Naive thymus-derived CD4-positive, alpha-beta T cell (primary cell): Measurements from ENCODE around the gene HEBP2. TPM values are rescaled to one million over a fixed set of nuclear protein-coding genes. Genes with fewer than 3 reads are reported as not detected.
A peak's percentile ranks its signal among the peaks of the same experiment; 100 is the strongest.

ENCODE experiments used
- ATAC-seq: fragments of 150-1000 bp; cut with Tn5 transposase; 2 replicates; pipeline ENCODE4 v1.10.0; 2021; ENCODE audit warnings: mild to moderate bottlenecking, moderate library complexity
- CTCF ChIA-PET: fragments of 350-600 bp; sonication (Branson Sonifier 250); formaldehyde crosslinking; loops from one replicate; lab custom pipeline; 2021; ENCODE audit warnings: antibody characterized with exemption; lab: Charles Lee
- POLR2A ChIA-PET: fragments of 350-600 bp; sonication (Branson Sonifier 250); formaldehyde crosslinking; loops from one replicate; lab custom pipeline; 2021; ENCODE audit warnings: antibody characterized with exemption, inconsistent platforms; lab: Charles Lee
- DNase-seq, 9 donors: peaks; one replicate each; pipeline versions ENCODE4 v3.0.0 to v3.0.0-alpha.2; 2020 to 2022; ENCODE audit warnings: mixed read lengths in 1 of 9
- H3K27ac ChIP-seq: one replicate; pipeline ENCODE4 v1.7.0; 2013; ENCODE audit warnings: mild to moderate bottlenecking, low read depth, low read length, moderate library complexity
- H3K27me3 ChIP-seq, 2 donors: one replicate each; pipeline ENCODE4 v1.7.0; 2013; ENCODE audit warnings: low read length in 2 of 2, mild to moderate bottlenecking in 2 of 2, moderate library complexity in 2 of 2; ENCODE audit not compliant: control insufficient read depth in 2 of 2, insufficient read depth in 2 of 2
- H3K36me3 ChIP-seq, 3 experiments: 1 replicate in 2 of 3; 2 replicates in 1 of 3; pipeline ENCODE4 v1.7.0; 2013; ENCODE audit warnings: low read length in 3 of 3, mild to moderate bottlenecking in 3 of 3, moderate library complexity in 1 of 3; ENCODE audit not compliant: insufficient read depth in 3 of 3, control insufficient read depth in 2 of 3
- H3K4me1 ChIP-seq, 2 donors: one replicate each; pipeline ENCODE4 v1.7.0; 2013; ENCODE audit warnings: low read length in 2 of 2, mild to moderate bottlenecking in 2 of 2, moderate library complexity in 1 of 2; ENCODE audit not compliant: control insufficient read depth in 2 of 2, insufficient read depth in 2 of 2
- H3K4me3 ChIP-seq: 2 replicates; pipeline ENCODE4 v1.7.0; 2013; ENCODE audit warnings: mild to moderate bottlenecking, low read length
- H3K9me3 ChIP-seq, 3 experiments: 1 replicate in 2 of 3; 2 replicates in 1 of 3; pipeline ENCODE4 v1.7.0; 2013; ENCODE audit warnings: low read length in 3 of 3; ENCODE audit not compliant: control insufficient read depth in 2 of 3
- H3K27ac Mint-ChIP-seq, 9 donors: one replicate each; pipeline ENCODE4 v1.8.0; 2020 to 2022; ENCODE audit warnings: mixed read lengths in 9 of 9, mild to moderate bottlenecking in 8 of 9, moderate library complexity in 5 of 9, inconsistent platforms in 2 of 9
- H3K27me3 Mint-ChIP-seq, 5 donors: one replicate each; pipeline ENCODE4 v1.8.0; 2021 to 2022; ENCODE audit warnings: mixed read lengths in 5 of 5, mild to moderate bottlenecking in 1 of 5
- H3K36me3 Mint-ChIP-seq, 5 donors: one replicate each; pipeline ENCODE4 v1.8.0; 2020 to 2022; ENCODE audit warnings: mixed read lengths in 5 of 5, mild to moderate bottlenecking in 3 of 5, inconsistent platforms in 1 of 5
- H3K4me1 Mint-ChIP-seq, 7 donors: one replicate each; pipeline ENCODE4 v1.8.0; 2020 to 2022; ENCODE audit warnings: mixed read lengths in 7 of 7, mild to moderate bottlenecking in 3 of 7, inconsistent platforms in 1 of 7
- H3K4me3 Mint-ChIP-seq, 10 donors: one replicate each; pipeline ENCODE4 v1.8.0; 2020 to 2022; ENCODE audit warnings: mild to moderate bottlenecking in 10 of 10, mixed read lengths in 10 of 10, moderate library complexity in 6 of 10, inconsistent platforms in 2 of 10
- H3K9me3 Mint-ChIP-seq, 11 donors: one replicate each; pipeline ENCODE4 v1.8.0; 2020 to 2022; ENCODE audit warnings: mixed read lengths in 11 of 11, mild to moderate bottlenecking in 4 of 11, inconsistent platforms in 1 of 11, moderate library complexity in 1 of 11
- intact Hi-C, 2 donors: fragments of 100-400 bp; cut with micrococcal nuclease; formaldehyde crosslinking; loops; one replicate each; pipeline ENCODE4 v1.15.1; 2023
- polyA plus RNA-seq, 2 donors: library from polyadenylated mRNA; unstranded; fragments of 300-500 nt; fragmentation: Illumina TruSeq; gene quantifications; one replicate each; pipeline ENCODE4 v1.2.3, GENCODE V29; 2021
- total RNA-seq, 6 experiments: library from RNA in 5 of 6; stranded (reverse) in 5 of 6; gene quantifications; 1 replicate in 5 of 6; 2 replicates in 1 of 6; pipeline ENCODE4 v1.2.3 and lab custom pipeline; 2021 to 2026

Gene HEBP2
- total and polyA plus RNA-seq, 7 experiments from 2014 or later: 24.9 to 50.7 (median 41.0) TPM

- peaks cover 0 to 3% (median 0%) of the 10 kb centered on the region in 11 donors for H3K9me3 Mint-ChIP-seq
- ChIA-PET CTCF (interaction anchor here (0.6 to 1.6 kb wide), 4 partner anchors 31 to 675 kb away, joined by 3 to 6 read pairs (median 4); no protein-coding TSS in a partner anchor), POLR2A (interaction anchor here (0.7 to 3.3 kb wide), 6 partner anchors 12 to 1176 kb away, joined by 3 to 18 read pairs (median 4); no protein-coding TSS in a partner anchor)
- Histone ChIP-seq H3K27ac (peak overlapping the region; percentile 76), H3K36me3 (peaks cover 0 to 22% (median 1%) of the 10 kb centered on the region in 3 experiments), H3K4me1 (peaks cover 12 to 14% of the 10 kb centered on the region in 2 donors), H3K4me3 (peak overlapping the region; percentile 98), H3K9me3 (no peaks in the 10 kb centered on the region), H3K27me3 (no peaks in the 10 kb centered on the region)
- H3K4me1 Mint-ChIP-seq: peaks cover 4 to 38% (median 28%) of the 10 kb centered on the region in 7 donors
- peaks cover under 1 to 14% (median 4%) of the 10 kb centered on the region in 5 donors for H3K36me3 Mint-ChIP-seq
- peak overlapping the region; percentile 72 to 88 (median 83) for H3K4me3 Mint-ChIP-seq
- peak overlapping the region in 8 of 9 donors; percentile 61 to 84 (median 78) for H3K27ac Mint-ChIP-seq
- peak in 6 of 9 donors; percentile 6 to 44 (median 24) for DNase-seq
- peaks cover 0 to 22% (median 0%) of the 10 kb centered on the region in 5 donors for H3K27me3 Mint-ChIP-seq
- peak; percentile 30 for ATAC-seq
- intact Hi-C loops: loop anchor here in 1 of 2 donors (5.0 to 10.0 kb wide), 6 partner anchors 296 to 1581 kb away; partner anchors contain the start of genes PERP, PEX7 and TNFAIP3
Measured at GRCh38 chr6:138403324-138403800, 661 bp upstream of the HEBP2 start.

GRCh38 chr6:138404666-138405337 is 779 bp downstream of the HEBP2 start:
- Mint-ChIP-seq H3K4me1 (peaks cover 9 to 49% (median 38%) of the 10 kb centered on the region in 7 donors), H3K4me3 (peak overlapping the region; percentile 78 to 93 (median 86)), H3K27ac (peak overlapping the region; percentile 70 to 95 (median 89)), H3K36me3 (peaks cover 11 to 25% (median 15%) of the 10 kb centered on the region in 5 donors), H3K27me3 (peaks cover 0 to 22% (median 0%) of the 10 kb centered on the region in 5 donors), H3K9me3 (peaks cover 0 to 3% (median 0%) of the 10 kb centered on the region in 11 donors)
- Histone ChIP-seq H3K27ac (peak overlapping the region; percentile 76), H3K4me1 (peaks cover 12 to 14% of the 10 kb centered on the region in 2 donors), H3K9me3 (no peaks in the 10 kb centered on the region), H3K36me3 (peaks cover 0 to 37% (median 4%) of the 10 kb centered on the region in 3 experiments), H3K4me3 (peak overlapping the region; percentile 98), H3K27me3 (no peaks in the 10 kb centered on the region)
- peak; percentile 25 for ATAC-seq
- intact Hi-C loops: loop anchor here (1.0 to 10.0 kb wide), 19 partner anchors 18 to 1583 kb away; partner anchors contain the start of genes CCDC28A (in 2 of the 2), PERP (in 2 of the 2), CITED2 (in 1 of the 2) and PEX7 (in 1 of the 2)
- ChIA-PET POLR2A (interaction anchor here (0.5 to 3.3 kb wide), 7 partner anchors 12 to 919 kb away, joined by 3 to 18 read pairs (median 4); no protein-coding TSS in a partner anchor), CTCF (interaction anchor here (0.9 to 1.5 kb wide), 4 partner anchors 10 to 113 kb away, joined by 3 to 6 read pairs (median 4); no protein-coding TSS in a partner anchor)
- peak in 7 of 9 donors; percentile 11 to 48 (median 43) for DNase-seq

- CTCF ChIA-PET: interaction anchor here (0.6 to 1.5 kb wide), 5 partner anchors 9 to 290 kb away, joined by 3 to 7 read pairs (median 4); no protein-coding TSS in a partner anchor
- DNase-seq: no peak
- H3K27me3 ChIP-seq: no peaks in the 10 kb centered on the region
- Mint-ChIP-seq H3K36me3 (peaks cover 15 to 34% (median 23%) of the 10 kb centered on the region in 5 donors), H3K4me1 (peaks cover 12 to 52% (median 42%) of the 10 kb centered on the region in 7 donors), H3K9me3 (peaks cover 0 to 3% (median 0%) of the 10 kb centered on the region in 11 donors), H3K27me3 (peaks cover 0 to 19% (median 0%) of the 10 kb centered on the region in 5 donors), H3K27ac (peak overlapping the region in 8 of 9 donors; percentile 44 to 95 (median 74)), H3K4me3 (peak overlapping the region in 8 of 10 donors; percentile 4 to 89 (median 72))
- H3K4me3 ChIP-seq: no peak overlapping the region
- H3K36me3 ChIP-seq: peaks cover 0 to 43% (median 7%) of the 10 kb centered on the region in 3 experiments
- no peak for ATAC-seq
- intact Hi-C loops: loop anchor here (2.0 to 10.0 kb wide), 5 partner anchors 17 to 591 kb away; partner anchors contain the start of gene PERP (in 1 of the 2)
- H3K9me3 ChIP-seq: no peaks in the 10 kb centered on the region
- POLR2A ChIA-PET: interaction anchor here (0.6 to 3.3 kb wide), 4 partner anchors 10 to 103 kb away, joined by 3 to 18 read pairs (median 4); no protein-coding TSS in a partner anchor
- H3K4me1 ChIP-seq: peaks cover 12 to 14% of the 10 kb centered on the region in 2 donors
- peak overlapping the region; percentile 7 for H3K27ac ChIP-seq
Measured at GRCh38 chr6:138405816-138406413, 1.9 kb downstream of the HEBP2 start.

GRCh38 chr6:138406443-138406842 is 2.4 kb downstream of the HEBP2 start:
- H3K9me3 Mint-ChIP-seq: peaks cover 0 to 3% (median 0%) of the 10 kb centered on the region in 11 donors
- CTCF ChIA-PET: interaction anchor here (0.6 to 1.5 kb wide), 4 partner anchors 8 to 290 kb away, joined by 3 to 7 read pairs (median 4); no protein-coding TSS in a partner anchor
- H3K27ac Mint-ChIP-seq: peak overlapping the region in 7 of 9 donors; percentile 44 to 95 (median 70)
- H3K36me3 ChIP-seq: peaks cover 0 to 48% (median 7%) of the 10 kb centered on the region in 3 experiments
- H3K4me1 Mint-ChIP-seq: peaks cover 15 to 53% (median 45%) of the 10 kb centered on the region in 7 donors
- peaks cover 0 to 14% (median 0%) of the 10 kb centered on the region in 5 donors for H3K27me3 Mint-ChIP-seq
- H3K36me3 Mint-ChIP-seq: peaks cover 19 to 40% (median 28%) of the 10 kb centered on the region in 5 donors
- H3K4me1 ChIP-seq: peaks cover 12 to 14% of the 10 kb centered on the region in 2 donors
- peak overlapping the region in 4 of 10 donors; percentile 28 to 78 (median 67) for H3K4me3 Mint-ChIP-seq
- no peaks in the 10 kb centered on the region for H3K27me3 ChIP-seq
- no peak for ATAC-seq
- intact Hi-C loops: loop anchor here in 1 of 2 donors (5.0 to 10.0 kb wide), 3 partner anchors 402 to 592 kb away; no protein-coding TSS in a partner anchor
- no peaks in the 10 kb centered on the region for H3K9me3 ChIP-seq
- POLR2A ChIA-PET: interaction anchor here (1.6 kb wide), 1 partner anchor 10 kb away, joined by 3 read pairs; no protein-coding TSS in a partner anchor
- peak overlapping the region; percentile 25 for H3K27ac ChIP-seq
- no peak for DNase-seq
- no peak overlapping the region for H3K4me3 ChIP-seq

- Histone ChIP-seq H3K27ac (no peak overlapping the region), H3K4me1 (peaks cover 2 to 3% of the 10 kb centered on the region in 2 donors), H3K27me3 (no peaks in the 10 kb centered on the region), H3K4me3 (no peak overlapping the region), H3K9me3 (no peaks in the 10 kb centered on the region), H3K36me3 (peaks cover 0 to 82% (median 11%) of the 10 kb centered on the region in 3 experiments)
- intact Hi-C loops: loop anchor here in 1 of 2 donors (2.0 kb wide), 1 partner anchor 45 kb away; no protein-coding TSS in a partner anchor
- DNase-seq (no peak), ATAC-seq (no peak)
- CTCF ChIA-PET: interaction anchor here (0.7 to 1.4 kb wide), 2 partner anchors 13 to 99 kb away, joined by 3 to 4 read pairs; no protein-coding TSS in a partner anchor
- peaks cover 12 to 44% (median 37%) of the 10 kb centered on the region in 7 donors for H3K4me1 Mint-ChIP-seq
- POLR2A ChIA-PET: no interaction called here
- H3K9me3 Mint-ChIP-seq: no peaks in the 10 kb centered on the region
- peaks cover 28 to 66% (median 45%) of the 10 kb centered on the region in 5 donors for H3K36me3 Mint-ChIP-seq
- no peaks in the 10 kb centered on the region for H3K27me3 Mint-ChIP-seq
- H3K4me3 Mint-ChIP-seq: no peak overlapping the region
- H3K27ac Mint-ChIP-seq: peak overlapping the region in 3 of 9 donors; percentile 9 to 67 (median 66)
Measured at GRCh38 chr6:138410048-138410735, 6.2 kb downstream of the HEBP2 start.
